Stimulated activated CD4-positive, alpha-beta T cell treated with anti-CD3 and anti-CD28 coated beads, Interleukin-4, amount 100 ng/mL, for 24 hours (primary cell): ENCODE data around the gene ARF6.
"Not testable (repeated sequence)": the region's sequence is repeated elsewhere in the genome, so short reads cannot be mapped to it uniquely, and the experiment has no call there.

ENCODE experiments used
- DNase-seq: peaks from one replicate; pipeline ENCODE4 v3.0.0-alpha.2; 2020

The ARF6 gene

GRCh38 chr14:49892636-49893308 lies at the start of gene ARF6:
TSS of gene ARF6 (plus strand) at chr14:49893082. CDS start at chr14:49893737, 655 bp downstream.
- DNase-seq, result peak; percentile 97

GRCh38 chr14:49849213-49849847 lies 43.6 kb upstream of the ARF6 start:
- no peak for DNase-seq

- no peak for DNase-seq
These were observed 41.1 kb upstream of the ARF6 start for GRCh38 chr14:49851813-49852212.

GRCh38 chr14:49852301-49853157 lies 40.4 kb upstream of the ARF6 start, which contains the start of gene NEMF:
TSS of gene NEMF (minus strand) at chr14:49852788. CDS start at chr14:49852753, 35 bp downstream.
- DNase-seq, result peak; percentile 89

GRCh38 chr14:49853158-49853477 lies 39.8 kb upstream of the ARF6 start:
- DNase-seq, result no peak

- peak; percentile 77 for DNase-seq
These were observed 39.1 kb upstream of the ARF6 start for GRCh38 chr14:49853572-49854375.

- DNase-seq, result no peak
These were observed 35.4 kb upstream of the ARF6 start for GRCh38 chr14:49857427-49858003.

- no peak for DNase-seq
These were observed 34.5 kb upstream of the ARF6 start for GRCh38 chr14:49858383-49858782.

- DNase-seq, result no peak
These were observed 31.7 kb upstream of the ARF6 start for GRCh38 chr14:49860988-49861698.

- DNase-seq, result peak; percentile 66
These were observed 31.2 kb upstream of the ARF6 start for GRCh38 chr14:49861699-49862088.

GRCh38 chr14:49862089-49862673 lies 30.7 kb upstream of the ARF6 start:
- DNase-seq, result peak; percentile 87

GRCh38 chr14:49863487-49864281 lies 29.2 kb upstream of the ARF6 start:
- DNase-seq, result no peak

- DNase-seq, result peak; percentile 86
These were observed 27.4 kb upstream of the ARF6 start for GRCh38 chr14:49865431-49865859.

GRCh38 chr14:49867831-49868719 lies 24.8 kb upstream of the ARF6 start:
- DNase-seq, result peak; percentile 99

- DNase-seq, result no peak
These were observed 24.2 kb upstream of the ARF6 start for GRCh38 chr14:49868720-49869114.

- DNase-seq, result no peak
These were observed 22.0 kb upstream of the ARF6 start for GRCh38 chr14:49870908-49871307.

GRCh38 chr14:49873548-49873947 lies 19.3 kb upstream of the ARF6 start:
- DNase-seq, result not testable (repeated sequence)

GRCh38 chr14:49875640-49876198 lies 17.2 kb upstream of the ARF6 start:
- DNase-seq, result no peak

GRCh38 chr14:49876563-49877127 lies 16.2 kb upstream of the ARF6 start:
- no peak for DNase-seq
